Raji (cell line): Measurements from ENCODE around the gene SAYSD1.

ENCODE experiments used
- POLR2A ChIP-seq: IDR thresholded peaks from 2 replicates; pipeline ENCODE4 v1.6.1; 2011; ENCODE audit warnings: low read depth, low read length, control low read depth; ENCODE audit not compliant: insufficient read depth

Gene SAYSD1

GRCh38 chr6:39088331-39088730, 26.7 kb downstream of the SAYSD1 start:
- TF ChIP-seq POLR2A: no peak

- no peak for TF ChIP-seq POLR2A
Observed at GRCh38 chr6:39087197-39087596, 27.8 kb downstream of the SAYSD1 start.

- TF ChIP-seq POLR2A: no peak
Observed at GRCh38 chr6:39086711-39087110, 28.3 kb downstream of the SAYSD1 start.

- no peak for TF ChIP-seq POLR2A
Observed at GRCh38 chr6:39086294-39086693, 28.7 kb downstream of the SAYSD1 start.

- TF ChIP-seq POLR2A: no peak
Observed at GRCh38 chr6:39085129-39085797, 29.7 kb downstream of the SAYSD1 start.

GRCh38 chr6:39084506-39084905, 30.5 kb downstream of the SAYSD1 start:
- TF ChIP-seq POLR2A: no peak

- TF ChIP-seq POLR2A: no peak
Observed at GRCh38 chr6:39083231-39083634, 31.8 kb downstream of the SAYSD1 start.

GRCh38 chr6:39082310-39082709, 32.7 kb downstream of the SAYSD1 start:
- no peak for TF ChIP-seq POLR2A

- no peak for TF ChIP-seq POLR2A
Observed at GRCh38 chr6:39080246-39080875, 34.6 kb downstream of the SAYSD1 start.

GRCh38 chr6:39079197-39080125, 35.5 kb downstream of the SAYSD1 start:
- TF ChIP-seq POLR2A: no peak

- TF ChIP-seq POLR2A: no peak
Observed at GRCh38 chr6:39078695-39079094, 36.3 kb downstream of the SAYSD1 start.

GRCh38 chr6:39077882-39078594, 36.9 kb downstream of the SAYSD1 start:
- no peak for TF ChIP-seq POLR2A

GRCh38 chr6:39076623-39077535, 38.1 kb downstream of the SAYSD1 start:
- no peak for TF ChIP-seq POLR2A

GRCh38 chr6:39075807-39076622, 39.0 kb downstream of the SAYSD1 start:
- TF ChIP-seq POLR2A: no peak
